LNCAP (cell line): ENCODE data around the gene IRF5.

Source experiments
- TF ChIP-seq, protein P1 (sequence below): fragments of 450-650 bp; IDR thresholded peaks from 2 replicates; pipeline ENCODE4 v1.5.1; 2017; ENCODE audit warnings: mild to moderate bottlenecking

Gene IRF5

GRCh38 chr7:128993419-128993818, 55.7 kb downstream of the IRF5 start:
- TF ChIP-seq, protein P1, sequence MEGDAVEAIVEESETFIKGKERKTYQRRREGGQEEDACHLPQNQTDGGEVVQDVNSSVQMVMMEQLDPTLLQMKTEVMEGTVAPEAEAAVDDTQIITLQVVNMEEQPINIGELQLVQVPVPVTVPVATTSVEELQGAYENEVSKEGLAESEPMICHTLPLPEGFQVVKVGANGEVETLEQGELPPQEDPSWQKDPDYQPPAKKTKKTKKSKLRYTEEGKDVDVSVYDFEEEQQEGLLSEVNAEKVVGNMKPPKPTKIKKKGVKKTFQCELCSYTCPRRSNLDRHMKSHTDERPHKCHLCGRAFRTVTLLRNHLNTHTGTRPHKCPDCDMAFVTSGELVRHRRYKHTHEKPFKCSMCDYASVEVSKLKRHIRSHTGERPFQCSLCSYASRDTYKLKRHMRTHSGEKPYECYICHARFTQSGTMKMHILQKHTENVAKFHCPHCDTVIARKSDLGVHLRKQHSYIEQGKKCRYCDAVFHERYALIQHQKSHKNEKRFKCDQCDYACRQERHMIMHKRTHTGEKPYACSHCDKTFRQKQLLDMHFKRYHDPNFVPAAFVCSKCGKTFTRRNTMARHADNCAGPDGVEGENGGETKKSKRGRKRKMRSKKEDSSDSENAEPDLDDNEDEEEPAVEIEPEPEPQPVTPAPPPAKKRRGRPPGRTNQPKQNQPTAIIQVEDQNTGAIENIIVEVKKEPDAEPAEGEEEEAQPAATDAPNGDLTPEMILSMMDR: no peak

- TF ChIP-seq, protein P1: no peak
Measured at GRCh38 chr7:128997181-128997580, 59.5 kb downstream of the IRF5 start.
